ENCODE results near the gene HADH. TPM values are rescaled to one million over a fixed set of nuclear protein-coding genes. Genes with fewer than 3 reads are reported as not detected.

The HADH gene
- total RNA-seq, 6 experiments from 2014 or later: 28.9 to 35.5 (median 32.8) TPM

DNA sequence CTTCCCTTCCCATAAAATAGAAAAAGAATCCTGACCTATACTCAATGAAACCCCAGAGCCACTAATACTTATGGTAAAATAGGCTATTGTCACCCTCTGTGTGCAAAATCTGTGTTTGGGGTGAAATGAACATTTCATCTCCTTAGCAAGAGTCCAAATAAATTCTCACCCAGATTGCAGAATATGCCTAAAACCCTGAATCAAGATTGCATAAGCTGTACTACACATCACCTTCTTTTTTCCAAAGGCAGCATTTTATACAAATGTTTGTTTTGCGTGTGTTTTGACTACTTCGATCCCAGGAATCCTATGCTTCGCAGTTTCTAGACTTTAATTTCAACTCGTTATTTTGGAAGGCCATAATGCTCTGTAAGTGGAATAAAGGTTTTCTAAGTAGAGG lies 12.2 kb upstream of the HADH start:
- DNase-seq: no peak
- H3K27me3 Mint-ChIP-seq (ENCODE audit: insufficient read depth): peaks cover 2% of the 10 kb centered on the region
- no peak overlapping the region for H3K4me3 Mint-ChIP-seq
- TF ChIP-seq, protein P1, sequence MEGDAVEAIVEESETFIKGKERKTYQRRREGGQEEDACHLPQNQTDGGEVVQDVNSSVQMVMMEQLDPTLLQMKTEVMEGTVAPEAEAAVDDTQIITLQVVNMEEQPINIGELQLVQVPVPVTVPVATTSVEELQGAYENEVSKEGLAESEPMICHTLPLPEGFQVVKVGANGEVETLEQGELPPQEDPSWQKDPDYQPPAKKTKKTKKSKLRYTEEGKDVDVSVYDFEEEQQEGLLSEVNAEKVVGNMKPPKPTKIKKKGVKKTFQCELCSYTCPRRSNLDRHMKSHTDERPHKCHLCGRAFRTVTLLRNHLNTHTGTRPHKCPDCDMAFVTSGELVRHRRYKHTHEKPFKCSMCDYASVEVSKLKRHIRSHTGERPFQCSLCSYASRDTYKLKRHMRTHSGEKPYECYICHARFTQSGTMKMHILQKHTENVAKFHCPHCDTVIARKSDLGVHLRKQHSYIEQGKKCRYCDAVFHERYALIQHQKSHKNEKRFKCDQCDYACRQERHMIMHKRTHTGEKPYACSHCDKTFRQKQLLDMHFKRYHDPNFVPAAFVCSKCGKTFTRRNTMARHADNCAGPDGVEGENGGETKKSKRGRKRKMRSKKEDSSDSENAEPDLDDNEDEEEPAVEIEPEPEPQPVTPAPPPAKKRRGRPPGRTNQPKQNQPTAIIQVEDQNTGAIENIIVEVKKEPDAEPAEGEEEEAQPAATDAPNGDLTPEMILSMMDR (IDR thresholded peaks at IDR 0.05): no peak
- H3K27ac Mint-ChIP-seq: no peak overlapping the region
- H3K9me3 Mint-ChIP-seq: no peaks in the 10 kb centered on the region
- no peaks in the 10 kb centered on the region for H3K36me3 Mint-ChIP-seq (ENCODE audit: low read depth)
- H3K4me1 Mint-ChIP-seq (ENCODE audit: low read depth): peaks cover 2% of the 10 kb centered on the region; the same call in 1 of the 2 replicates

DNA sequence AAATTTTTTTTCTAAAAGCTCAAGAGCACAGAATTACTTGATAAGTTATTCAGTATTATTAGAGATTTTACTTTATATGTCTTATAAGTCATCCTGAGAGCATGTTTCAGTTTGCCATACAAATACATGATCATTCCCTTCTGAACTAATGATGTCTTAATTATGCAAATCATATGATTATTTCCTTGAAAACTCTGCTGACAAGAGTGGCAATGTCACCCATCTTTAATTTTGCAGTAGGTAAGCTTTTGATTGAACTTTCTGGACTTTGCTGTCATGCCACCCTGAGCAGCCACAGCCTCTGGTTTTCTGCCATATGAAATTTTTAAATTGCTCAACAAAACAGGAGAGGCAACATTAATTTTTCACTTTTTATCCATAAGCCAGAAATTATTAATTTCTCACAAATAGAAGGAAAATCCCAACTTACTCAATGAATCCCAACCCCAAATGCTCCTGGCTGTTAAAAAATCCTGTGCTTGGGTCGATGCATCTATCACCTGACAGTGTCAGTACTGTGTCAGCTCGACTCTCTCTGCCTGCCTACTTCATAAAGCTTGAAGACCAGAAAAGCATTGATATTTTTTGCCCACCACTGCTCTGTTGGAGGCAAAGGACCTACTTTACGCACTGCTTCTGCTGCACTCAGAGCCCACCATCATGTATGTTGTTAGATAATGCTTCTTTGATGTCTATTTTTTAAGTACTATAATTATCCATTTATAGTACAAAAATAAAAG lies 11.6 kb upstream of the HADH start:
- no peak overlapping the region for H3K4me3 Mint-ChIP-seq
- H3K27me3 Mint-ChIP-seq (ENCODE audit: insufficient read depth): peaks cover 2% of the 10 kb centered on the region
- H3K27ac Mint-ChIP-seq: no peak overlapping the region
- no peaks in the 10 kb centered on the region for H3K36me3 Mint-ChIP-seq (ENCODE audit: low read depth)
- TF ChIP-seq, protein P1 (IDR thresholded peaks at IDR 0.05): no peak
- no peak for DNase-seq
- no peaks in the 10 kb centered on the region for H3K9me3 Mint-ChIP-seq
- no peaks in the 10 kb centered on the region for H3K4me1 Mint-ChIP-seq (ENCODE audit: low read depth)

GRCh38 chr4:107978716-107979451 lies 10.8 kb upstream of the HADH start:
- TF ChIP-seq, protein P1 (IDR thresholded peaks at IDR 0.05): no peak
- Mint-ChIP-seq H3K27me3 (ENCODE audit: insufficient read depth) (peaks cover 2% of the 10 kb centered on the region), H3K4me1 (ENCODE audit: low read depth) (no peaks in the 10 kb centered on the region), H3K36me3 (ENCODE audit: low read depth) (no peaks in the 10 kb centered on the region), H3K27ac (no peak overlapping the region), H3K4me3 (no peak overlapping the region), H3K9me3 (no peaks in the 10 kb centered on the region)
- no peak for DNase-seq

- no peak for DNase-seq
- H3K4me3 Mint-ChIP-seq: no peak overlapping the region
- peaks cover 31% of the 10 kb centered on the region for H3K4me1 Mint-ChIP-seq (ENCODE audit: low read depth)
- no peak overlapping the region for H3K27ac Mint-ChIP-seq
- 0 out of 2 replicates have a peak, but pooled peaks cover 2% of the 10 kb centered on the region for H3K27me3 Mint-ChIP-seq (ENCODE audit: insufficient read depth)
- TF ChIP-seq, protein P1 (IDR thresholded peaks at IDR 0.05): no peak
- H3K9me3 Mint-ChIP-seq: no peaks in the 10 kb centered on the region
- H3K36me3 Mint-ChIP-seq (ENCODE audit: low read depth): no peaks in the 10 kb centered on the region
These were observed 1.6 kb upstream of the HADH start for GRCh38 chr4:107987916-107988762.

- TF ChIP-seq, protein P1 (IDR thresholded peaks at IDR 0.05): no peak
- Mint-ChIP-seq H3K27ac (no peak overlapping the region), H3K36me3 (ENCODE audit: low read depth) (no peaks in the 10 kb centered on the region), H3K4me1 (ENCODE audit: low read depth) (peaks cover 35% of the 10 kb centered on the region), H3K27me3 (ENCODE audit: insufficient read depth) (0 out of 2 replicates have a peak, but pooled peaks cover 2% of the 10 kb centered on the region), H3K9me3 (no peaks in the 10 kb centered on the region), H3K4me3 (no peak overlapping the region)
- DNase-seq: no peak
These were observed 990 bp upstream of the HADH start for GRCh38 chr4:107988763-107989035.

Data from HFFc6 (cell line).